CD4-positive, alpha-beta T cell treated with Interferon gamma for 1 hour (primary cell): Measurements from ENCODE around the gene MRPS18A.
A peak's percentile ranks its signal among the peaks of the same experiment; 100 is the strongest.

ENCODE experiments used
- DNase-seq: peaks from one replicate; pipeline ENCODE4 v3.0.0-alpha.2; 2020

Gene MRPS18A

GRCh38 chr6:43687437-43688347 lies at the start of gene MRPS18A:
Gene MRPS18A (minus strand): TSS chr6:43687791. CDS start chr6:43687779, 12 bp downstream.
- DNase-seq = peak; percentile 73

GRCh38 chr6:43736844-43737243 lies 49.3 kb upstream of the MRPS18A start:
- no peak for DNase-seq

GRCh38 chr6:43736211-43736786 lies 48.7 kb upstream of the MRPS18A start:
- no peak for DNase-seq

- DNase-seq = no peak
These were observed 48.1 kb upstream of the MRPS18A start for GRCh38 chr6:43735642-43736199.

- no peak for DNase-seq
These were observed 46.7 kb upstream of the MRPS18A start for GRCh38 chr6:43734294-43734665.

- DNase-seq = peak; percentile 62
These were observed 46.1 kb upstream of the MRPS18A start for GRCh38 chr6:43733471-43734293.

GRCh38 chr6:43730634-43731033 lies 43.0 kb upstream of the MRPS18A start:
- no peak for DNase-seq

GRCh38 chr6:43729537-43729936 lies 41.9 kb upstream of the MRPS18A start:
- no peak for DNase-seq

GRCh38 chr6:43728586-43728985 lies 41.0 kb upstream of the MRPS18A start:
- no peak for DNase-seq

- DNase-seq = no peak
These were observed 40.0 kb upstream of the MRPS18A start for GRCh38 chr6:43727634-43728033.

- no peak for DNase-seq
These were observed 38.3 kb upstream of the MRPS18A start for GRCh38 chr6:43725643-43726580.

GRCh38 chr6:43724914-43725642 lies 37.5 kb upstream of the MRPS18A start:
- peak; percentile 86 for DNase-seq

- DNase-seq = no peak
These were observed 36.8 kb upstream of the MRPS18A start for GRCh38 chr6:43724354-43724753.

- peak; percentile 71 for DNase-seq
These were observed 36.2 kb upstream of the MRPS18A start for GRCh38 chr6:43723737-43724295.

GRCh38 chr6:43722920-43723545 lies 35.4 kb upstream of the MRPS18A start:
- no peak for DNase-seq

GRCh38 chr6:43720999-43721398 lies 33.4 kb upstream of the MRPS18A start:
- DNase-seq = no peak

GRCh38 chr6:43719511-43719910 lies 31.9 kb upstream of the MRPS18A start:
- no peak for DNase-seq

- DNase-seq = no peak
These were observed 31.0 kb upstream of the MRPS18A start for GRCh38 chr6:43718387-43719105.

- DNase-seq = no peak
These were observed 30.2 kb upstream of the MRPS18A start for GRCh38 chr6:43717822-43718221.

- DNase-seq = no peak
These were observed 29.8 kb upstream of the MRPS18A start for GRCh38 chr6:43717389-43717788.
